Spinal cord (tissue), 10 donors: ENCODE data around the gene PLLP. TPM values are rescaled to one million over a fixed set of nuclear protein-coding genes. Genes with fewer than 3 reads are reported as not detected.

ENCODE experiments used
- DNase-seq, 6 donors: peaks; one replicate each; pipeline versions ENCODE4 v3.0.0 to v3.0.0-alpha.2; 2013 to 2015; ENCODE audit warnings: low spot score in 6 of 6, low read depth in 4 of 6
- H3K27ac ChIP-seq: one replicate; pipeline ENCODE4 v1.5.1; 2013; ENCODE audit warnings: low read depth, low read length, control low read depth
- H3K27me3 ChIP-seq: one replicate; pipeline ENCODE4 v1.6.1; 2013; ENCODE audit warnings: low read length; ENCODE audit not compliant: control insufficient read depth, insufficient read depth
- H3K36me3 ChIP-seq: one replicate; pipeline ENCODE4 v1.6.1; 2013; ENCODE audit warnings: low read length; ENCODE audit not compliant: control insufficient read depth, insufficient read depth
- H3K4me1 ChIP-seq: one replicate; pipeline ENCODE4 v1.6.1; 2013; ENCODE audit warnings: low read length; ENCODE audit not compliant: control insufficient read depth, insufficient read depth
- H3K4me3 ChIP-seq: one replicate; pipeline ENCODE4 v1.5.1; 2013; ENCODE audit warnings: low read depth, low read length, control low read depth
- H3K9me3 ChIP-seq: one replicate; pipeline ENCODE4 v1.6.1; 2013; ENCODE audit warnings: low read length; ENCODE audit not compliant: control insufficient read depth, insufficient read depth
- WGBS: methylation state at CpG from one replicate; pipeline ENCODE4 v1.1.5; 2013; ENCODE audit warnings: missing lambda C conversion rate; ENCODE audit not compliant: insufficient coverage; 5-methylcytosine and 5-hydroxymethylcytosine counted together
- polyA plus RNA-seq, 2 donors: library from polyadenylated mRNA; unstranded; fragments of 120-200 nt; gene quantifications; one replicate each; pipeline ENCODE4 v1.2.1, GENCODE V29; 2013; ENCODE audit not compliant: insufficient read length in 2 of 2
- total RNA-seq, 2 donors: library from RNA; depleted of rRNA in 1 of 2; stranded (reverse); fragments of 120-200 nt in 1 of 2; fragments of >200 nt in 1 of 2; gene quantifications; one replicate each; pipeline versions ENCODE4 v1.2.3 to v1.2.4, GENCODE V29; 2013 to 2014
- donor health status: healthy.

The PLLP gene
- total and polyA plus RNA-seq, 4 donors, result 19.1 to 38.1 (median 29.3) TPM

GRCh38 chr16:57316390-57317017 is 32.0 kb upstream of the PLLP start:
- no peaks in the 10 kb centered on the region for H3K9me3 ChIP-seq
- DNase-seq, result peak in 1 of 6 donors; percentile 27
- H3K27ac ChIP-seq, result no peak overlapping the region

DNA sequence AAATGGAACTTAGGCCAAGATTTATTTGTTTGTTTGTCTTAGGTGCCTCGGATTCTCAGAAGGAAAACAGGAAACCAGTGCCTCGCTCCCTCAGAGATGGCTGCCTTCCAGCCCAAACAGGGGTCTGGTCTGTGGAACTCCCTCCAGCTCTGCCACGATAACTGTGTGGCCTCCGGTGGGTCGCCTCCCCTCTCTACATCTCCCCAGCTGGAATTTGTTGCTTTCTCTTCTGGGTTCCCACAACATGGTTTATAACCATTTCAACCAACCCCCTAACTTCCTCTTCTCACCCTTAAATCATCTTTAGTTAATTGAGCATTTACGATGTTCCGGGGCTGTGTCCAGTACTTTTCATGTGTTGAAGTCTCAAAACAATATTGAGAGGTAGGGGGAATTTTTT is 30.9 kb upstream of the PLLP start:
- H3K36me3 ChIP-seq, result no peaks in the 10 kb centered on the region
- H3K4me1 ChIP-seq, result peaks cover 4% of the 10 kb centered on the region
- H3K4me3 ChIP-seq, result no peak overlapping the region
- no peaks in the 10 kb centered on the region for H3K9me3 ChIP-seq
- DNase-seq, result no peak
- 40% methylated on average over 5 of the region's 7 CpGs for WGBS
- no peak overlapping the region for H3K27ac ChIP-seq
- H3K27me3 ChIP-seq, result no peaks in the 10 kb centered on the region

More at GRCh38 chr16:57316390-57317017, 32.0 kb upstream of the PLLP start:
- Histone ChIP-seq H3K4me3 (no peak overlapping the region), H3K36me3 (no peaks in the 10 kb centered on the region), H3K4me1 (peaks cover 4% of the 10 kb centered on the region), H3K27me3 (no peaks in the 10 kb centered on the region)
- 100% methylated on average over 1 of the region's 3 CpGs for WGBS

DNA sequence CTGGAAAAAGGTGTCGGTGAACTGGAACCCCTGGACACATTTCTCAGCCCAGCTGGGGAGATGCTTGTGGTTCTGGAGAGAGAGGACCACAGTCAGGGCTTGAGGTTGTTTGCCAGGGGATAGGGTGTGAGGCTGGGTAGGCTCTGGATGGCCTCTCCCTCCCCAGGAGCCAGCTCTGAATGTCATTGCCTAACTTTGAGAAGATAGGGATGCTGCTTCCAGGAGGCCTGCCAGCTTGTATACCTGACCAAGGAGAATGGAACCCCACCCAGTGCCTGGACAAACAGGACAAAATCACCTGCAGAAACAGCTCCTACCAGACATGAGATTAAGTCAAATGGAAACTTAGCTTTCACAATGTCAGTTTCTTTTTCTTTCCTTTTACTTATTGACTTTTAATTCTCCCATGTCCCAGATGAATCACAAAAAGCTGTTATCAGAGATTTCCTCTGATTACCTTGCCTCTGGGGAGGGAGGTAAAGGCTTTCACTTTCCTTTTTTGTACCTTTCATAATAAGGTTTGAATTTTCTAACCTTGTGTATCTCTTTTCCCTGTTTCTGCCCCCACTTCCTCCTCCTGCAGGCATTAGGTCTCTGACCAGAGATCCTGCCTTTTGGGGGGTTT is 29.8 kb upstream of the PLLP start:
- peaks cover 4% of the 10 kb centered on the region for H3K4me1 ChIP-seq
- no peak overlapping the region for H3K4me3 ChIP-seq
- DNase-seq, result no peak
- H3K36me3 ChIP-seq, result no peaks in the 10 kb centered on the region
- H3K27me3 ChIP-seq, result no peaks in the 10 kb centered on the region
- H3K27ac ChIP-seq, result no peak overlapping the region
- H3K9me3 ChIP-seq, result no peaks in the 10 kb centered on the region
- 78% methylated on average over 1 of the region's 1 CpG for WGBS

DNA sequence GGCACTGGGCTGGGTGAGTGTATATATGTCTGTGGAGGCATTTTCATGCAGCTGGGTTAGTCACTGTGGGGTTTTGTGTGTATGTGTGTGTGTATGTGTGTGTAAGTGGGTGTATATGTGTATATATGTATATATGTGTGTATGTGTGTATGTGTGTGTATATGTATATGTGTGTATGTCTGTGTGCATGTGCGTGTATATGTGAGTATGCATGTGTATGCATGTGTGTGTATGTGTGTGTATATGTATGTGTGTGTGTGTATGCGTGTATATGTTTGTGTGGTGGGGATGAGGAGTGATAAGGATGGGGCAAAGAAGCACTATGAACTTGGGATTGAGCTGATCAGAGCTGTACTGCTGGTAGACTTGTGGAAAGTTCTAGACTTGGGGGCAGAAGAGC is 29.0 kb upstream of the PLLP start:
- no peaks in the 10 kb centered on the region for H3K36me3 ChIP-seq
- DNase-seq, result no peak

DNA sequence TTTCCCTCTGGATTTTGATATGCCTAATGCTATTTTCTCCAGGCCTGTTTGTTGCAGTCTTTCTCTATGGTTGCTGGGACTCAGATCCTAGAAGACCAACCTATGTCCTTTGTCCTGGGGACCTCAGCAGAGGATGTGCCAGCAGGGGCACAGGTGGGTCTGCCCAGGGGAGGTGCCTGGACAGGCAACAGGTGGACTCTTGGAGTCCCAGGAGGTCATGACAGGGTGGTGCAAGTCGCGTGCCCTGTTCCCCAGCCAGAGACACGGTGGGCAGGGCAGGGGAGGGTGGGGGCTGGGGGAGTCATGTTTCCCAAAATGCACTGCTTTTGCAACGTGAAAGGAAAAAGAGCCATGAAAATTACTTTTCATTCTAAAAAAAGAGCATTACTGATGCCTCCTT is 26.3 kb upstream of the PLLP start:
- Histone ChIP-seq H3K4me1 (no peaks in the 10 kb centered on the region), H3K36me3 (no peaks in the 10 kb centered on the region), H3K4me3 (no peak overlapping the region), H3K27me3 (no peaks in the 10 kb centered on the region), H3K27ac (no peak overlapping the region), H3K9me3 (no peaks in the 10 kb centered on the region)
- WGBS, result no CpG with 5 or more reads among the region's 4 CpGs
- no peak for DNase-seq

More for the DNA sequence above, 29.0 kb upstream of the PLLP start:
- 94% methylated on average over 2 of the region's 2 CpGs for WGBS
- H3K27ac ChIP-seq, result no peak overlapping the region
- no peaks in the 10 kb centered on the region for H3K9me3 ChIP-seq
- H3K4me1 ChIP-seq, result peaks cover 4% of the 10 kb centered on the region
- no peak overlapping the region for H3K4me3 ChIP-seq
- H3K27me3 ChIP-seq, result no peaks in the 10 kb centered on the region

DNA sequence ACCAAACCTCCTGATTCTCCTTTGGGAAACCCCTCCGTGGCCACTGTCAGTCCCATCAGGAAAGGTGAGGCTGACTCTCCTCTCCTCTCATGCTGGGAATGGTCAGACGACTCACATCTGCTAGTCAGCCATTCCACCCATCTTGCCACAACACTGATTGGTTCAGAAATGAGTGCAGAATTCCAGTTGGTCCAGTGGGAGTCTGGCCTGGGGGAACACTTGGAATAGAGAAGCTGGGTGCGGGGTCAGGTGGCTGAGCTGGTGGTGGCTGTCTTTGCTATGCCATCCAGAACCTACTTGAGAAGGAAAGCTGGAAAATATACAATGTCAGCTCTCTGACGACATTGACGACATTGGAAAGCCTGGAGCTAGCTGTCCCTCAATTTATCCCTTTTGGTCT is 23.6 kb upstream of the PLLP start:
- H3K4me3 ChIP-seq, result no peak overlapping the region
- no peak for DNase-seq
- H3K27me3 ChIP-seq, result no peaks in the 10 kb centered on the region
- no peaks in the 10 kb centered on the region for H3K9me3 ChIP-seq
- whole genome bisulfite sequencing, result 50% methylated on average over 4 of the region's 5 CpGs
- peaks cover 8% of the 10 kb centered on the region for H3K4me1 ChIP-seq
- no peak overlapping the region for H3K27ac ChIP-seq
- H3K36me3 ChIP-seq, result no peaks in the 10 kb centered on the region

- Histone ChIP-seq H3K27me3 (no peaks in the 10 kb centered on the region), H3K4me3 (no peak overlapping the region), H3K36me3 (no peaks in the 10 kb centered on the region), H3K9me3 (no peaks in the 10 kb centered on the region), H3K27ac (no peak overlapping the region), H3K4me1 (peaks cover 8% of the 10 kb centered on the region)
- WGBS, result 70% methylated on average over 5 of the region's 5 CpGs
- no peak for DNase-seq
These were observed 22.9 kb upstream of the PLLP start for GRCh38 chr16:57307365-57307764.

GRCh38 chr16:57306676-57307341 is 22.3 kb upstream of the PLLP start:
- no peak for DNase-seq
- 88% methylated on average over 14 of the region's 14 CpGs for WGBS
- Histone ChIP-seq H3K9me3 (no peaks in the 10 kb centered on the region), H3K27ac (no peak overlapping the region), H3K27me3 (no peaks in the 10 kb centered on the region), H3K4me3 (no peak overlapping the region), H3K4me1 (peaks cover 8% of the 10 kb centered on the region), H3K36me3 (no peaks in the 10 kb centered on the region)

DNA sequence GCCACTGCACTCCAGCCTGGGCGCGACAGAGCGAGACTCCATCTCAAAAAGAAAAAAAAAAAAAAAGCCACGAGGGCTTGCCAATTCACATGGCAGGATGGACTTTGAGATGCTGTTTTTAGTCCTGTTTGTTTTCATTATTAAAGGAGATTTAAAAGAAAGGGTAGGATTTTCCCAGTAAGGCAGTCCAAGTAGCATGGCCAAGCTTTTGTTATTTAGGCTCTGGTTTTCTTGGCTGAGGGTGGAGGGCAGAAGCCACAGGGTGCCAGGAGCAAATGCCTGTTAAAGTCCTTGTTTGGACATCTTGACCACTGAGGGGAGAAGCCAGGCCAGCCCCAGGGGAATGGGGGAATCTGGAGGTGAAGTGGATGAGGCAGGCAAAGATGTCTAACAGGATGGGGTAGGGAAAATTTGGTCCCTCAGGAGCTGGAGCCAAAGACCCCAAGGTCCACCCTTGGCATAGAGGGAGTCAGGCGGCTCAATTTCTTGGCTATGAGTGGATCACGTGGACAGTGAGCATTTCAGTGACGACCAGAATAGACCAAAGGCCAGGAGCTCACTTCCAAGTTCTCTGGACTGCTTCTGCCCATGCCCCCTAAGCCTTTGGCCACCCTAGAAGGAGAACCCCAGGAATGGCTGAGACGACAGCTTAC is 20.8 kb upstream of the PLLP start:
- H3K9me3 ChIP-seq, result no peaks in the 10 kb centered on the region
- DNase-seq, result peak in 1 of 6 donors; percentile 47
- no peak overlapping the region for H3K27ac ChIP-seq
- H3K4me1 ChIP-seq, result peaks cover 19% of the 10 kb centered on the region
- no peak overlapping the region for H3K4me3 ChIP-seq
- H3K36me3 ChIP-seq, result no peaks in the 10 kb centered on the region
- 67% methylated on average over 8 of the region's 8 CpGs for WGBS
- no peaks in the 10 kb centered on the region for H3K27me3 ChIP-seq
